Lung (tissue), 12 donors: ENCODE measurements around the gene GTF2B. TPM values are rescaled to one million over a fixed set of nuclear protein-coding genes. Genes with fewer than 3 reads are reported as not detected.
"Not testable (repeated sequence)": the region's sequence is repeated elsewhere in the genome, so short reads cannot be mapped to it uniquely, and the experiment has no call there.

Experiments used
- ATAC-seq: fragments of 200-7000 bp; cut with Tn5 transposase; one replicate; pipeline ENCODE4 v1.9.1; 2020; ENCODE audit warnings: moderate number of reproducible peaks; ENCODE audit not compliant: insufficient read depth, low FRiP score
- DNase-seq, 3 donors: peaks; one replicate each; pipeline ENCODE4 v3.0.0-alpha.2; 2013 to 2017
- H3K27ac ChIP-seq, 2 donors: one replicate each; pipeline ENCODE4 v1.5.1; 2013; ENCODE audit warnings: mild to moderate bottlenecking in 2 of 2, moderate library complexity in 2 of 2, control low read depth in 1 of 2, inconsistent platforms in 1 of 2, low read depth in 1 of 2, low read length in 1 of 2
- H3K27me3 ChIP-seq, 3 donors: one replicate each; pipeline ENCODE4 v1.5.1; 2013; ENCODE audit warnings: low read length in 2 of 3; ENCODE audit not compliant: control insufficient read depth in 3 of 3, insufficient read depth in 3 of 3
- H3K36me3 ChIP-seq, 4 donors: one replicate each; pipeline ENCODE4 v1.5.1; 2013; ENCODE audit warnings: low read length in 4 of 4, mild to moderate bottlenecking in 1 of 4, moderate library complexity in 1 of 4; ENCODE audit not compliant: control insufficient read depth in 4 of 4, insufficient read depth in 4 of 4
- H3K4me1 ChIP-seq, 5 donors: one replicate each; pipeline ENCODE4 v1.5.1; 2013; ENCODE audit warnings: low read length in 5 of 5, mild to moderate bottlenecking in 2 of 5, moderate library complexity in 1 of 5; ENCODE audit not compliant: control insufficient read depth in 5 of 5, insufficient read depth in 5 of 5
- H3K4me3 ChIP-seq: one replicate; pipeline ENCODE4 v1.5.1; 2013; ENCODE audit warnings: mild to moderate bottlenecking, control low read depth, moderate library complexity
- H3K9ac ChIP-seq, 2 donors: one replicate each; pipeline ENCODE4 v1.5.1; 2013; ENCODE audit warnings: low read length in 2 of 2, control low read depth in 1 of 2; ENCODE audit not compliant: insufficient read depth in 1 of 2
- H3K9me3 ChIP-seq, 4 donors: one replicate each; pipeline ENCODE4 v1.5.1; 2013; ENCODE audit warnings: low read length in 3 of 4, mild to moderate bottlenecking in 1 of 4, moderate library complexity in 1 of 4; ENCODE audit not compliant: control insufficient read depth in 4 of 4, insufficient read depth in 3 of 4
- WGBS, 2 donors: extraction: QIAGEN DNeasy Blood & Tissue Kit; methylation state at CpG; one replicate each; pipeline ENCODE4 v1.1.7; 2013; 5-methylcytosine and 5-hydroxymethylcytosine counted together
- polyA plus RNA-seq, 2 donors: library from polyadenylated mRNA; stranded (reverse); fragments of 200-250 nt; gene quantifications; one replicate each; pipeline ENCODE4 v1.2.1, GENCODE V29; 2013
- total RNA-seq, 2 donors: library from RNA; depleted of rRNA in 1 of 2; stranded (reverse); fragments of >200 nt in 1 of 2; gene quantifications; one replicate each; pipeline ENCODE4 v1.2.1, GENCODE V29; 2014 to 2021
- TF ChIP-seq, protein P1 (sequence below): IDR thresholded peaks from 2 replicates; pipeline ENCODE4 v1.5.1; 2012; ENCODE audit warnings: mild to moderate bottlenecking; ENCODE audit errors: control extremely low read depth, extremely low read depth
- donor health status: control.
- donor health status: control.
- donor health status: Bipolar disorder and iron deficiency.
- donor health status: healthy.
- donor health status: DM: yes; HTN: yes; CAD: no.

Gene GTF2B
- total and polyA plus RNA-seq, 4 donors, result 20.8 to 51.1 (median 29.8) TPM

DNA sequence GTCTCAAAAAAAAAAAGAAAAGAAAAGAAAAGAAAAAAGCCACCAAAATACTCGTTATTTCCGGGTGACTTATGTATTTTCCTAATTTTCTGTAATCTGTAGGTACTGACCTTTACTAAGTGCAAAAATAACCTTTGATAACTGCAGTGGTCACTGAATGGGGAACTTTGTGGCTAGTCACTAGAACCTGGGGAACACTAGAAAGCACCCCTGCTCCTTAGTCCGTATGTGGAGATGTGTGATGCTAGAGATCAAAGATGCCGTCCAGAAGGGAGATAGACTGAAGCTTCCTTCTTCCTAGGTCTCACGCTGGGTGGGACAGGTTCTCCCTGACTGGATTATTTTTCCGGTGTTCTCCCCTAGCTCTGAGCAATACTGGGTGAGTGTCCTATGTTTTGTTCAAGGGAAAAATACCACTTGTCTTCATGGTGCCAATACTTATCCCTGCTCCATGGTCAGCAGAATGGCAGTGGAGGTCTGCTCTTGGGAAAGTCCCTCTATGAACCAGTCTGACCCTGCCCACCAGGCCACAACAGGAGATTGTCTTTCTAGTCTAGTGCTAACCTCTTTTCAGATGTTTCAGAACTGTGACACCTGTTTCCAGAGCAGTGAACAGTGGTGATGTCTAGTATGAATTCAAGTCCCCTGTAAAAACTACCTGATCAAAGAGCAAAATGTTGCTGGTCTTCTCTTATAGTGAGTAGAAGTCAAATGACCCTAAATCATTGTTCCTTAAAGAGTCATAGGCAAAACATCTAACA, 39.9 kb downstream of the GTF2B start:
- 91% methylated on average over 6 of the region's 6 CpGs for WGBS, 2 donors
- H3K36me3 ChIP-seq, result peaks cover 7 to 18% (median 14%) of the 10 kb centered on the region in 4 donors
- TF ChIP-seq, protein P1, sequence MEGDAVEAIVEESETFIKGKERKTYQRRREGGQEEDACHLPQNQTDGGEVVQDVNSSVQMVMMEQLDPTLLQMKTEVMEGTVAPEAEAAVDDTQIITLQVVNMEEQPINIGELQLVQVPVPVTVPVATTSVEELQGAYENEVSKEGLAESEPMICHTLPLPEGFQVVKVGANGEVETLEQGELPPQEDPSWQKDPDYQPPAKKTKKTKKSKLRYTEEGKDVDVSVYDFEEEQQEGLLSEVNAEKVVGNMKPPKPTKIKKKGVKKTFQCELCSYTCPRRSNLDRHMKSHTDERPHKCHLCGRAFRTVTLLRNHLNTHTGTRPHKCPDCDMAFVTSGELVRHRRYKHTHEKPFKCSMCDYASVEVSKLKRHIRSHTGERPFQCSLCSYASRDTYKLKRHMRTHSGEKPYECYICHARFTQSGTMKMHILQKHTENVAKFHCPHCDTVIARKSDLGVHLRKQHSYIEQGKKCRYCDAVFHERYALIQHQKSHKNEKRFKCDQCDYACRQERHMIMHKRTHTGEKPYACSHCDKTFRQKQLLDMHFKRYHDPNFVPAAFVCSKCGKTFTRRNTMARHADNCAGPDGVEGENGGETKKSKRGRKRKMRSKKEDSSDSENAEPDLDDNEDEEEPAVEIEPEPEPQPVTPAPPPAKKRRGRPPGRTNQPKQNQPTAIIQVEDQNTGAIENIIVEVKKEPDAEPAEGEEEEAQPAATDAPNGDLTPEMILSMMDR, result no peak
- H3K27me3 ChIP-seq, result no peaks in the 10 kb centered on the region
- no peaks in the 10 kb centered on the region for H3K4me1 ChIP-seq
- no peaks in the 10 kb centered on the region for H3K9me3 ChIP-seq
- H3K27ac ChIP-seq, result no peak overlapping the region
- ATAC-seq, result no peak
- no peak overlapping the region for H3K4me3 ChIP-seq
- DNase-seq, result no peak
- no peak overlapping the region for H3K9ac ChIP-seq

DNA sequence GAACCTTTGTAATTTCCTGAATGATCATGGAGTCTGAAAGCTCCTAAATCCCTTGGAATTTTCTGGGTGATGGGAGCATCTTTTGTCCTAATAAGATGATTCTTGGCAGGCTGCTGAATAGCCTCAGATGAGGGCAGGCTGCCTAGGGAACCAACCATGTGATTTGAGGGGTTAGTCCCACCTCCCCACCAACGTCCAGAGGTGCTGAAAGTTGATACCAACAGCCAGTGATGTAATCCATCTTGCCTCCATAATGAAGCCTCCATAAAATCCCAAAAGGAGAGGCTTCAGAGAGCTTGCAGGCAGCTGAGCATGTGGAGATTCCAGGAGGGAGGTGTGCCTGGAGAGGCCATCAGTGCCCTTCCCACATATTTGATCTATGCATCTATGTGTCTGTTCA, 43.7 kb downstream of the GTF2B start:
- Histone ChIP-seq H3K36me3 (peaks cover 3 to 5% (median 5%) of the 10 kb centered on the region in 4 donors), H3K4me1 (no peaks in the 10 kb centered on the region), H3K9me3 (no peaks in the 10 kb centered on the region), H3K27ac (no peak overlapping the region), H3K9ac (no peak overlapping the region), H3K4me3 (no peak overlapping the region), H3K27me3 (no peaks in the 10 kb centered on the region)
- TF ChIP-seq, protein P1, result no peak
- ATAC-seq (no peak), DNase-seq (no peak)
- WGBS, 2 donors, result 24 to 45% methylated on average over 1 of the region's 1 CpG

DNA sequence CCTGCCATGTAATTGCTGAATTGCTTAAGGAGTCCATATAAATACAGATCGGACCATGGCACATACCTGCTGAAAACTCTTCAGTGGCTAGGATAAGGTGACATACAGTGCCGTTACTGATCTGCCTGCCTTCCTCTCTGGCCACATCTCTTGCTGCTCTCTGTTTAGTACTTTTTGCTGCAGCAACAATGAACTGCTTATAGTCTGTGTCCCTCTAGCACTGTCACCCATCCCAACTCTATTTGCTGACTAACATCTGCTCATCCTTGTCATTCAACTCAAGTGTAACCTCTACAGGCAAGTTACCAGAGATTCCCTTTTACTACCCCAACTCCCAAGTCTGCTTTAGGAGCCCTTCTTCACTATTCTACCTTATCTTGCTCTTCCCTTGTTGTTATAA, 65.6 kb downstream of the GTF2B start:
- Histone ChIP-seq H3K4me1 (peaks cover 0 to 11% (median 0%) of the 10 kb centered on the region in 5 donors), H3K36me3 (peaks cover 4 to 31% (median 25%) of the 10 kb centered on the region in 4 donors), H3K27ac (no peak overlapping the region), H3K27me3 (no peaks in the 10 kb centered on the region), H3K9ac (no peak overlapping the region), H3K4me3 (no peak overlapping the region), H3K9me3 (no peaks in the 10 kb centered on the region)
- DNase-seq, result no peak
- no peak for ATAC-seq
- TF ChIP-seq, protein P1, result no peak
- WGBS, 2 donors, result 95 to 97% methylated on average over 2 of the region's 2 CpGs

DNA sequence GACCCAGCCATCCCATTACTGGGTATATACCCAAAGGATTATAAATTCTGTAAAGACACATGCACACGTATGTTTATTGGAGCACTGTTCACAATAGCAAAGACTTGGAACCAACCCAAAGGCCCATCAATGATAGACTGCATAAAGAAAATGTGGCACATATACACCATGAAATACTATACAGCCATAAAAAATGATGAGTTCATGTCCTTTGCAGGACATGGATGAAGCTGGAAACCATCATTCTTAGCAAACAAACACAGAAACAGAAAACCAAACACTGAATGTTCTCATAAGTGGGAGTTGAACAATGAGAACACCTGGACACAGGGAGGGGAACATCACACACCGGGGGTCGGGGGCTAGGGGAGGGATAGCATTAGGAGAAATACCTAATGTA, 71.7 kb downstream of the GTF2B start:
- not testable (repeated sequence) for H3K4me1 ChIP-seq, H3K9ac ChIP-seq, H3K27me3 ChIP-seq, H3K9me3 ChIP-seq, ATAC-seq, H3K27ac ChIP-seq, H3K4me3 ChIP-seq, DNase-seq
- H3K36me3 ChIP-seq, result peaks cover 1 to 18% (median 12%) of the 10 kb centered on the region in 4 donors
- 97 to 100% methylated on average over 3 of the region's 3 CpGs for WGBS, 2 donors
